ENCODE results near the gene JAZF1.

Gene JAZF1

GRCh38 chr7:27888736-27889135 lies 291.9 kb downstream of the JAZF1 start:
- TF ChIP-seq POLR2AphosphoS5 (IDR thresholded peaks at IDR 0.05; ENCODE audit: low read depth, low read length) (no peak), FOXP2 (optimal IDR thresholded peaks at IDR 0.05; ENCODE audit: borderline replicate concordance, extremely low read depth, extremely low read length, insufficient read depth) (no peak), TAF1 (IDR thresholded peaks at IDR 0.05; ENCODE audit: borderline replicate concordance, insufficient read depth, low read length) (no peak), REST (IDR thresholded peaks at IDR 0.05; ENCODE audit: insufficient read depth in 1 of 2, low read depth in 2 of 2, low read length in 2 of 2) (no peak), SIN3A (IDR thresholded peaks at IDR 0.05; ENCODE audit: borderline replicate concordance, insufficient read depth, low read length) (no peak)

GRCh38 chr7:27885652-27886051 lies 294.9 kb downstream of the JAZF1 start:
- TF ChIP-seq REST (IDR thresholded peaks at IDR 0.05; ENCODE audit: insufficient read depth in 1 of 2, low read depth in 2 of 2, low read length in 2 of 2): no peak
- no peak for TF ChIP-seq FOXP2 (optimal IDR thresholded peaks at IDR 0.05; ENCODE audit: borderline replicate concordance, extremely low read depth, extremely low read length, insufficient read depth)
- TF ChIP-seq SIN3A (IDR thresholded peaks at IDR 0.05; ENCODE audit: borderline replicate concordance, insufficient read depth, low read length): no peak
- no peak for TF ChIP-seq TAF1 (IDR thresholded peaks at IDR 0.05; ENCODE audit: borderline replicate concordance, insufficient read depth, low read length)
- TF ChIP-seq POLR2AphosphoS5 (IDR thresholded peaks at IDR 0.05; ENCODE audit: low read depth, low read length): no peak

- TF ChIP-seq SIN3A (IDR thresholded peaks at IDR 0.05; ENCODE audit: borderline replicate concordance, insufficient read depth, low read length) (no peak), FOXP2 (optimal IDR thresholded peaks at IDR 0.05; ENCODE audit: borderline replicate concordance, extremely low read depth, extremely low read length, insufficient read depth) (no peak), TAF1 (IDR thresholded peaks at IDR 0.05; ENCODE audit: borderline replicate concordance, insufficient read depth, low read length) (no peak), POLR2AphosphoS5 (IDR thresholded peaks at IDR 0.05; ENCODE audit: low read depth, low read length) (no peak), REST (IDR thresholded peaks at IDR 0.05; ENCODE audit: insufficient read depth in 1 of 2, low read depth in 2 of 2, low read length in 2 of 2) (no peak)
Observed at GRCh38 chr7:27883696-27884095, 296.9 kb downstream of the JAZF1 start.

GRCh38 chr7:27876756-27877155 lies 303.8 kb downstream of the JAZF1 start:
- TF ChIP-seq POLR2AphosphoS5 (IDR thresholded peaks at IDR 0.05; ENCODE audit: low read depth, low read length) (no peak), REST (IDR thresholded peaks at IDR 0.05; ENCODE audit: insufficient read depth in 1 of 2, low read depth in 2 of 2, low read length in 2 of 2) (no peak), TAF1 (IDR thresholded peaks at IDR 0.05; ENCODE audit: borderline replicate concordance, insufficient read depth, low read length) (no peak), FOXP2 (optimal IDR thresholded peaks at IDR 0.05; ENCODE audit: borderline replicate concordance, extremely low read depth, extremely low read length, insufficient read depth) (no peak), SIN3A (IDR thresholded peaks at IDR 0.05; ENCODE audit: borderline replicate concordance, insufficient read depth, low read length) (no peak)

GRCh38 chr7:27875832-27876231 lies 304.8 kb downstream of the JAZF1 start:
- no peak for TF ChIP-seq POLR2AphosphoS5 (IDR thresholded peaks at IDR 0.05; ENCODE audit: low read depth, low read length)
- TF ChIP-seq REST (IDR thresholded peaks at IDR 0.05; ENCODE audit: insufficient read depth in 1 of 2, low read depth in 2 of 2, low read length in 2 of 2): no peak
- TF ChIP-seq SIN3A (IDR thresholded peaks at IDR 0.05; ENCODE audit: borderline replicate concordance, insufficient read depth, low read length): no peak
- no peak for TF ChIP-seq FOXP2 (optimal IDR thresholded peaks at IDR 0.05; ENCODE audit: borderline replicate concordance, extremely low read depth, extremely low read length, insufficient read depth)
- no peak for TF ChIP-seq TAF1 (IDR thresholded peaks at IDR 0.05; ENCODE audit: borderline replicate concordance, insufficient read depth, low read length)
